T-cell (primary cell): ENCODE results near the gene OPA3. TPM values are rescaled to one million over a fixed set of nuclear protein-coding genes. Genes with fewer than 3 reads are reported as not detected.

Experiments used
- ATAC-seq, 4 experiments: fragments of 200-7000 bp in 3 of 4; fragments of 150-1000 bp in 1 of 4; cut with Tn5 transposase; replicated peaks in 1 of 4; 1 replicate in 3 of 4; 2 replicates in 1 of 4; pipeline ENCODE4 v1.10.0; 2021; ENCODE audit warnings: moderate library complexity in 3 of 4, mild to moderate bottlenecking in 2 of 4, moderate number of reproducible peaks in 1 of 4
- CTCF ChIA-PET, 2 donors: fragments of 300-600 bp; sonication (Branson Sonifier 250); formaldehyde crosslinking; loops; one replicate each; lab custom pipeline; 2022; ENCODE audit warnings: antibody characterized with exemption in 2 of 2; lab: Charles Lee
- POLR2A ChIA-PET, 2 donors: fragments of 300-600 bp; sonication (Branson Sonifier 250); formaldehyde crosslinking; loops; one replicate each; lab custom pipeline; 2022; ENCODE audit warnings: antibody characterized with exemption in 2 of 2; lab: Charles Lee
- DNase-seq, 35 experiments: peaks; one replicate each; pipeline versions ENCODE4 v3.0.0 to v3.0.0-alpha.2; 2013 to 2023
- H3K27ac ChIP-seq: one replicate; pipeline ENCODE4 v1.5.1; 2013; ENCODE audit warnings: low read length
- H3K27me3 ChIP-seq, 2 experiments: replicated peaks in 1 of 2; 1 replicate in 1 of 2; 2 replicates in 1 of 2; pipeline versions ENCODE4 v1.6.1 to v1.7.0; 2013; ENCODE audit warnings: low read length in 1 of 2, mixed read lengths in 1 of 2; ENCODE audit not compliant: control insufficient read depth in 2 of 2, insufficient read depth in 2 of 2; ENCODE audit errors: extremely low read depth in 1 of 2
- H3K36me3 ChIP-seq, 2 donors: 1 replicate in 1 of 2; 2 replicates in 1 of 2; pipeline versions ENCODE4 v1.6.1 to v1.7.0; 2013; ENCODE audit warnings: low read length in 1 of 2; ENCODE audit not compliant: control insufficient read depth in 2 of 2, insufficient read depth in 1 of 2; ENCODE audit errors: extremely low read depth in 1 of 2
- H3K4me1 ChIP-seq, 2 experiments: 1 replicate in 1 of 2; 2 replicates in 1 of 2; pipeline versions ENCODE4 v1.6.1 to v1.7.0; 2013; ENCODE audit warnings: low read length in 2 of 2, mixed read lengths in 1 of 2; ENCODE audit not compliant: insufficient read depth in 2 of 2, control insufficient read depth in 1 of 2; ENCODE audit errors: extremely low read depth in 1 of 2
- H3K4me3 ChIP-seq, 2 donors: 1 replicate in 1 of 2; 2 replicates in 1 of 2; pipeline versions ENCODE4 v1.5.1 to v1.7.0; 2013; ENCODE audit warnings: mild to moderate bottlenecking in 2 of 2, low read length in 1 of 2, moderate library complexity in 1 of 2; ENCODE audit not compliant: control insufficient read depth in 1 of 2; ENCODE audit errors: extremely low read depth in 1 of 2
- H3K9me3 ChIP-seq: 2 replicates; pipeline ENCODE4 v1.7.0; 2013
- H3K27ac Mint-ChIP-seq, 2 donors: one replicate each; pipeline ENCODE4 v1.8.0; 2020 to 2021; ENCODE audit warnings: mild to moderate bottlenecking in 2 of 2, mixed read lengths in 2 of 2
- H3K27me3 Mint-ChIP-seq, 2 donors: one replicate each; pipeline ENCODE4 v1.8.0; 2021 to 2022; ENCODE audit warnings: mixed read lengths in 2 of 2
- H3K36me3 Mint-ChIP-seq: one replicate; pipeline ENCODE4 v1.8.0; 2021; ENCODE audit warnings: mixed read lengths
- H3K4me1 Mint-ChIP-seq, 3 donors: one replicate each; pipeline ENCODE4 v1.8.0; 2020 to 2022; ENCODE audit warnings: mixed read lengths in 3 of 3, mild to moderate bottlenecking in 1 of 3
- H3K4me3 Mint-ChIP-seq, 3 donors: one replicate each; pipeline ENCODE4 v1.8.0; 2020 to 2022; ENCODE audit warnings: mild to moderate bottlenecking in 3 of 3, mixed read lengths in 3 of 3, moderate library complexity in 3 of 3
- H3K9me3 Mint-ChIP-seq, 3 donors: one replicate each; pipeline ENCODE4 v1.8.0; 2020 to 2022; ENCODE audit warnings: mixed read lengths in 3 of 3
- WGBS: methylation state at CpG from one replicate; pipeline ENCODE4 v1.1.5; 2013; ENCODE audit warnings: missing lambda C conversion rate; ENCODE audit not compliant: insufficient coverage; 5-methylcytosine and 5-hydroxymethylcytosine counted together
- total RNA-seq, 35 experiments: library from RNA in 6 of 35; stranded (reverse) in 6 of 35; fragments of 120-200 nt in 1 of 35; gene quantifications; one replicate each; pipeline versions ENCODE4 v1.2.1 to v1.2.4 and lab custom pipeline; 2013 to 2026

OPA3 gene
- total RNA-seq, 5 donors from 2014 or later (not counting 1 experiment from before 2014, with no cell fraction given) = 7.9 to 11.4 (median 9.6) TPM

- 23% methylated on average over 47 of the region's 49 CpGs for WGBS
- no peak overlapping the region for H3K27ac ChIP-seq
- CTCF ChIA-PET = no interaction called here
- DNase-seq = peak in 7 of 35 experiments; percentile 23 to 35 (median 29)
- peaks cover 0 to 10% of the 10 kb centered on the region in 2 experiments for H3K4me1 ChIP-seq
- Mint-ChIP-seq H3K36me3 (peaks cover 6% of the 10 kb centered on the region), H3K9me3 (peaks cover 0 to 4% (median 0%) of the 10 kb centered on the region in 3 donors), H3K4me1 (peaks cover 18 to 22% (median 20%) of the 10 kb centered on the region in 3 donors), H3K27me3 (no peaks in the 10 kb centered on the region), H3K27ac (no peak overlapping the region), H3K4me3 (peak overlapping the region in 2 of 3 donors; percentile 36 to 62)
- no peak overlapping the region for H3K4me3 ChIP-seq
- ATAC-seq = peak; percentile 54 to 74 (median 56)
- POLR2A ChIA-PET = no interaction called here
- peaks cover 21 to 31% of the 10 kb centered on the region in 2 donors for H3K36me3 ChIP-seq
- H3K9me3 ChIP-seq = no peaks in the 10 kb centered on the region
- H3K27me3 ChIP-seq = peaks cover 0 to 4% of the 10 kb centered on the region in 2 experiments
Observed at GRCh38 chr19:45528744-45529419, 55.7 kb downstream of the OPA3 start.

DNA sequence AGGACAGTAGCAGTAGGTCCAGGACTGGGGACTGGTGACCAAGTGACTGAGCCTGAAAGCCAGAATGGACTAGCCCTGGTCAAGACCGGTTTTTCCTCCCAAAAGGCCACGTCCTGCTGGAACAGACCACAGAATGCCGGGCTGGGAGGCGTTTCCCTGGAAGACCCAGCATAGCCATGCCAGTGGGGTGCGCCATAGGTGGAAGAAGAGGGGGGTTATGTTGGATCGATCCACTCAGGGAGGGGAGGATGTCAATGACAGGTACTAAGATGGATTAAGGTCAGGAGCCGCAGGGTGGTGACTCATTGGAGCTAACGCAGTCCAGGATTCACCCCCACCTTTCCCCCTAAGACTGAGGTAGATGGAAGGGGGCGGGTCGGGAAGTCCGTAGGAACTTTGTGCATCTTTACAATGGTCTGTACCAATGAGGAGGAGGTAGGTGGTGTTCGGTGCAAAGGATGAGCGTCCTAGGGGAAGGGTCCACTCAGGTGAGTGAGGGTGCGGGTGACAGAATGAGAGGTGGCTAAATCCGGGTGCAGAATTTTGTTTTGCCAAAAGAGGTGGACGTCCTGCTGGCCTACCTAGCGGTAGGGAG is 56.4 kb downstream of the OPA3 start:
- ChIA-PET CTCF (no interaction called here), POLR2A (no interaction called here)
- H3K4me3 ChIP-seq = no peak overlapping the region
- Mint-ChIP-seq H3K4me1 (peaks cover 24 to 28% (median 25%) of the 10 kb centered on the region in 3 donors), H3K4me3 (peak overlapping the region in 2 of 3 donors; percentile 31 to 62), H3K27me3 (no peaks in the 10 kb centered on the region), H3K9me3 (peaks cover 0 to 4% (median 0%) of the 10 kb centered on the region in 3 donors), H3K27ac (peak overlapping the region; percentile 21 to 64), H3K36me3 (peaks cover 12% of the 10 kb centered on the region)
- H3K27me3 ChIP-seq = peaks cover 0 to 4% of the 10 kb centered on the region in 2 experiments
- no peak for ATAC-seq
- H3K27ac ChIP-seq = no peak overlapping the region
- no peaks in the 10 kb centered on the region for H3K9me3 ChIP-seq
- WGBS = 93% methylated on average over 10 of the region's 17 CpGs
- H3K36me3 ChIP-seq = peaks cover 22 to 35% of the 10 kb centered on the region in 2 donors
- H3K4me1 ChIP-seq = peaks cover 0 to 13% of the 10 kb centered on the region in 2 experiments
- no peak for DNase-seq

- DNase-seq (no peak), ATAC-seq (no peak)
- peak overlapping the region in 1 of 2 donors; percentile 0 for H3K27ac Mint-ChIP-seq
- no peak overlapping the region for H3K4me3 ChIP-seq
- no peak overlapping the region for H3K27ac ChIP-seq
- POLR2A ChIA-PET = no interaction called here
- peaks cover 13% of the 10 kb centered on the region for H3K36me3 Mint-ChIP-seq
- H3K27me3 ChIP-seq = peaks cover 0 to 4% of the 10 kb centered on the region in 2 experiments
- H3K4me1 Mint-ChIP-seq = peaks cover 24 to 28% (median 26%) of the 10 kb centered on the region in 3 donors
- H3K9me3 Mint-ChIP-seq = peaks cover 0 to 4% (median 0%) of the 10 kb centered on the region in 3 donors
- CTCF ChIA-PET = interaction anchor here (0.7 to 0.9 kb wide), 2 partner anchors 30 to 128 kb away, joined by 3 to 4 read pairs; no protein-coding TSS in a partner anchor
- no peaks in the 10 kb centered on the region for H3K27me3 Mint-ChIP-seq
- WGBS = 96% methylated on average over 10 of the region's 15 CpGs
- no peaks in the 10 kb centered on the region for H3K9me3 ChIP-seq
- H3K4me3 Mint-ChIP-seq = peak overlapping the region in 1 of 3 donors; percentile 62
- H3K36me3 ChIP-seq = peaks cover 23 to 38% of the 10 kb centered on the region in 2 donors
- H3K4me1 ChIP-seq = peaks cover 0 to 13% of the 10 kb centered on the region in 2 experiments
Observed at GRCh38 chr19:45527731-45528130, 56.9 kb downstream of the OPA3 start.

DNA sequence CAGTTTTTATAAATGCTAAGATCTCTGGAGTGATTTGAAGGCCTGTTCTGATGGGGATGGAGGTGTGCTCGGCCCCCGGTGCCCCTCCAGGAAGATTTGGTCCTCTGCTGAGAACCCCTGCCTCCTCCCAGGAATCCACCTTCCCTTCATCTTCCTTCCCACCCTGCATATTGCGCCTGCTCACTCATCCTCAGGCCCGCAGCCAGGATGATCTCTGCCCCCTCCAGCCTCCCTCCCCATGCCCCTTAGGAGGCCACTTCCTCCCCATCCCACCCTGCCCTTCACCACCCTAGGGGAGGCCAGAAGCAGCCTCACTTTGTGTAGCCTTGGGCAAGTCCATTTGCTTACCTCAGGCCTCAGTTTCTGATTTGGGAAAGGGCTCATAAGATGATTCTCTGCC is 57.6 kb downstream of the OPA3 start:
- ATAC-seq (no peak), DNase-seq (no peak)
- Mint-ChIP-seq H3K27ac (no peak overlapping the region), H3K9me3 (peaks cover 0 to 4% (median 0%) of the 10 kb centered on the region in 3 donors), H3K4me1 (peaks cover 24 to 28% (median 26%) of the 10 kb centered on the region in 3 donors), H3K4me3 (no peak overlapping the region), H3K27me3 (no peaks in the 10 kb centered on the region), H3K36me3 (peaks cover 13% of the 10 kb centered on the region)
- Histone ChIP-seq H3K36me3 (peaks cover 26 to 44% of the 10 kb centered on the region in 2 donors), H3K9me3 (no peaks in the 10 kb centered on the region), H3K27ac (no peak overlapping the region), H3K27me3 (peaks cover 0 to 4% of the 10 kb centered on the region in 2 experiments), H3K4me1 (peaks cover 0 to 17% of the 10 kb centered on the region in 2 experiments), H3K4me3 (no peak overlapping the region)
- WGBS = 96% methylated on average over 4 of the region's 4 CpGs
- ChIA-PET POLR2A (no interaction called here), CTCF (interaction anchor here (0.6 to 0.9 kb wide), 4 partner anchors 28 to 1525 kb away, joined by 3 read pairs; no protein-coding TSS in a partner anchor)

GRCh38 chr19:45526143-45526542 is 58.5 kb downstream of the OPA3 start:
- Histone ChIP-seq H3K4me3 (no peak overlapping the region), H3K9me3 (no peaks in the 10 kb centered on the region), H3K36me3 (peaks cover 26 to 50% of the 10 kb centered on the region in 2 donors), H3K27me3 (peaks cover 0 to 4% of the 10 kb centered on the region in 2 experiments), H3K27ac (no peak overlapping the region), H3K4me1 (peaks cover 0 to 17% of the 10 kb centered on the region in 2 experiments)
- ChIA-PET CTCF (no interaction called here), POLR2A (no interaction called here)
- no peak for ATAC-seq
- Mint-ChIP-seq H3K9me3 (no peaks in the 10 kb centered on the region), H3K4me1 (peaks cover 24 to 28% (median 26%) of the 10 kb centered on the region in 3 donors), H3K4me3 (no peak overlapping the region), H3K27me3 (no peaks in the 10 kb centered on the region), H3K27ac (no peak overlapping the region), H3K36me3 (peaks cover 13% of the 10 kb centered on the region)
- 88% methylated on average over 5 of the region's 9 CpGs for WGBS
- no peak for DNase-seq

DNA sequence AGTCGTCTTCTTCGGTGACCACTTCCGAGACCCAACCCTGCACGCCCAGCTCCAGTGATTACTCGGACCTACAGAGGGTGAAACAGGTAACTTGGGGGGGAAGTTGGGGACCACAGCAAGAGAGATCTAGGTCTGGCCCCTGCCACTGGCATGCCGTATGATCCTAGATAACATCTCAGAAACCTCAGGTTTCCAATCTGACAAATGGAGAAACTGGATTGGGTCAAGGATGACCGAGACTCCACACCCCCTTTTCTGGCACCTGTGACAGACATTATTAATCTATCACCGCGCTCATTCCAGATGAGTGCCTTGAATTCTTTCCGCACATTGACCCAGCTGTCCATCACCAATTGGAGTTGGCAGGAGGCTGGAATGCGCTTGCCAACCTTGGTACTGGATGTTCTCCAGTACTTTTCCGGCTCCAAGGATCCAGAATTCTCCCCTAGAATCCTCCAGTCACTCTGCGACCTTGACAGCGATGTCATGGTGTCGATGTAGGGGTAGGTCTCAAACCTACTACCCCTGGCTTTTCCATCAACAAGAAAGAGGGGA is 60.0 kb downstream of the OPA3 start:
- Mint-ChIP-seq H3K36me3 (peaks cover 17% of the 10 kb centered on the region), H3K4me1 (peaks cover 26% of the 10 kb centered on the region in 3 donors), H3K27me3 (no peaks in the 10 kb centered on the region), H3K9me3 (no peaks in the 10 kb centered on the region), H3K4me3 (no peak overlapping the region), H3K27ac (no peak overlapping the region)
- Histone ChIP-seq H3K4me3 (no peak overlapping the region), H3K36me3 (peaks cover 26 to 61% of the 10 kb centered on the region in 2 donors), H3K9me3 (no peaks in the 10 kb centered on the region), H3K27me3 (peaks cover 0 to 4% of the 10 kb centered on the region in 2 experiments), H3K4me1 (peaks cover 0 to 17% of the 10 kb centered on the region in 2 experiments), H3K27ac (no peak overlapping the region)
- ChIA-PET POLR2A (no interaction called here), CTCF (interaction anchor here (0.6 to 0.8 kb wide), 4 partner anchors 12 to 81 kb away, joined by 3 to 8 read pairs (median 4); no protein-coding TSS in a partner anchor)
- DNase-seq (no peak), ATAC-seq (no peak)
- WGBS = 98% methylated on average over 6 of the region's 15 CpGs
